Stimulated activated CD8-positive, alpha-beta memory T cell treated with anti-CD3 and anti-CD28 coated beads, Interleukin-15, amount 100 ng/mL, for 1 hour (primary cell): Measurements from ENCODE around the gene AKAP6.
"Not testable (repeated sequence)": the region's sequence is repeated elsewhere in the genome, so short reads cannot be mapped to it uniquely, and the experiment has no call there.

ENCODE experiments used
- DNase-seq: peaks from one replicate; pipeline ENCODE4 v3.0.0-alpha.2; 2020; ENCODE audit warnings: low read depth

The AKAP6 gene

GRCh38 chr14:32756775-32757174 is 427.7 kb downstream of the AKAP6 start:
- DNase-seq: no peak

GRCh38 chr14:32757568-32757967 is 428.5 kb downstream of the AKAP6 start:
- DNase-seq: no peak

- DNase-seq: no peak
These were observed 432.4 kb downstream of the AKAP6 start for GRCh38 chr14:32761381-32761968.

DNA sequence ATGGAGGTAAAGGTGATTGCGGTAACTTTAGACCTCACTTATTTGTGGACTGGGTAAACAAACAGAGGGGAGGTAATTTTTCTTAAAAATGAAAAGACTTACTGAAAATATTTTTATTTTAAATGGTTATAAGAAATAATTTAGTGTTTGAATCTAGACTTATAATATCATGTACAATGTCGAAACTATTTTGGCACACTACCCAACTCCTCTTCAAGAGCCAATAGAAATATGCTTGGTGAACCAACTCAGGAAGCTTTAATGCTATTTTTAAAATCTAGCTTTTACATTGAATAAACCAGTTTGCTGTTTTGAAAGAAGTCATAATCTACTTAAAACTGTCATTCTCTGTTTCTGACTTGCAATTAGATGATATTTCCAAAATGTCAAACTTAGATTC is 433.8 kb downstream of the AKAP6 start:
- DNase-seq: no peak

DNA sequence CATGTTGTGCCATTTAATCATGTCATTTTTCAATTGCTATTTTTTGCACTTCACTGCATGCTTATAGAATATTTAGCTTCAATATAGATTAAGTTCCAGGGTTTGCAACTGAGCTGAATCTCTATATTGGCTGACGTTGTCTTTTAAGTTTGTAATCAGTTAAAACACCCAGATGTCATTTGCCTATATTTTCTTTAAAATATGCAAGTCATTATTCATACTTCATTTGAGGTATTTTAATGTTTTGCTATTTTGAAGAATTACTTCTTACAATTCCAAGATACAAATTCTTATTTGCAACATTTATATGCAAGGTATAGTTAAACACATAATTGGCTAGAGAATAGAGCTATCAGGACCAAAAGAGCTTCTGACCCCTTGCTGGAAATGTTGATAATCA is 434.6 kb downstream of the AKAP6 start:
- no peak for DNase-seq

DNA sequence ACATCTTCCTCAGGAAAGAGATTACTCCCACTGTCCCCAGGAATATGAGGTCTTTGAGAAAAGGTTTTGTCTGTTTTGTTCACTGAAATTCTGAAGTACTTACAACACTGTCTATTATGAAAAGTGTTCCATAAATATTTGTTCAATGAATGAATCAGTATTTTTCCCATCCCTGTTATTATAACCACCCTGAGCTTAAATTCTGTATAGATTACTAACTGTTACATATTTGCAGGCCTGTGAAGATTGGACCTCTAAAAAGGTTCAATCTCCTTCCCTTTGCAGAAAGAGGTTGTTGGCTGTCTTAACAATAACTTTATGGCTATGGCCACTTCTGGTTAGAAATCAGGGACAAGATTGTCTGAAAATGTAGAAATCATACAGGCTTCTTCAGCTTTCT is 435.0 kb downstream of the AKAP6 start:
- DNase-seq: no peak

GRCh38 chr14:32770422-32770821 is 441.3 kb downstream of the AKAP6 start:
- DNase-seq: no peak

DNA sequence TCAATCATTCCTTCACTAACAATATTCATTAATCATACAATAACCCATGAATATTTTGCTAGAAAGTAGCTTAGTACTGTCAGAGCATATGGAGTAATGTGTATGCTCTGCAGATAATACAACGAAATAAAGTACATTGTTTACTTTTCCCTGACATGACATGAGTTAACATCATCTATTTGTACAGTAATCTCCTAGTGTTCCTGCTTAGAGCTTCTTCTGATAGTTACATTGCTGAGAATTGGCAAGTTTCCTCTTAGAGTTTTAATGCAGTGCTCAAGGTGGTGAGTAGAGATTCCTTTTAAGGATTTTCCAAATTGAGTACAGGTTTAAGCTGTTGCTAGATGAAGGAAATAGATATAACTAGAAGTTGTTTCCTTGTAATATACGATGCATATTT is 445.1 kb downstream of the AKAP6 start:
- no peak for DNase-seq

DNA sequence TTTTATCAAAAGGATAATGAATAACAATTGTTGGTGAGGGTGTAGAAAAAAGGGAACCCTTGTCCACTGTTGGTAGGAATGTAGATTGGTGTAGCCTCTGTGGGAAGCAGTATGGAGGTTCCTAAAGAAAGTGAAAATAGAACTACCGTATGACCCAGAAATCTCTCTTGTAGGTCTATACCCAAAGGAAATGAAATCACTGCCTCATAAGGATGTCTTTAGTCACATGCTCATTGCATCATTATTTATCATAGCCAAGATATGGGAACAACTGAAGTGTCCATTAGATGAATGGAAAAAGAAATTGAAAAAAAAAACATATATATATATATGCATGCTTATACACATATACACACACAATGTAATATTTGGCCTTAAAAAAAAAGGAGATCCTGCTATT is 450.7 kb downstream of the AKAP6 start:
- no peak for DNase-seq

DNA sequence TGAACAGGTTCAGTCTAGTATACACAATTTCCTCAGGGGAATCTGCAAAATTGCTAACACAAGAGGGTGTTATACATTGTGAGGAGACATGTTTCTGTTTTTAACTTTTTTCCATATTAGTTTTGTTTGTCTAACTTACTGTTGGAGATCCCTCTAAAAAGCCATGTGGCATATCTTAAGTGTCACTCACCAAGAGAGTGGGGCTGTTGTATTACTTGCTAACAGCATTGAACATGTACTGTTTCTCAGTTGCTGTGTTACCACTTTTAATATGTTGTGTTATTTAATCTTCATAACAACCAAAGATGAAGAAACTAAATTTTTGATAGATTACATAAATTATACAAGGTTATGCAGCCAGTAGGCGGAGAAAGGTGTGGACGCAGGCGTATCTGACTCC is 455.3 kb downstream of the AKAP6 start:
- DNase-seq: no peak

- DNase-seq: no peak
These were observed 456.5 kb downstream of the AKAP6 start for GRCh38 chr14:32785585-32785984.

DNA sequence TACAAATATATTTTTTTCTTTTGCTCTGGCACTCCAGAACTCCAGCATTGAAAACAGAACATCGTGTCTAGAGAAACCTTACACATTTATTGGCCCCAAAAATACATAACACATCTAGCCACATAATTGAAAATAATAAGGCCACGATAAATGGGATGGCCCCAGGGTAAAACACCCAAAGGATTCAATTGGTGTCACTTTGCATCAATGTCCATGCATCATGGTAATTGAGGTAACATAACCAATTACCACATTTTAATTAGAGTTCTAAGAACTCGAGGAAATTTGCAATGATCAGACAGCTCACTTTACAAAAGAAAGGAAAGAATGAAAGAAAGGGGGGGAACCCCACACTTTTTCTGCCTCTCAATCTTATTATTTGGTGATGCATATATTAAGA is 457.8 kb downstream of the AKAP6 start:
- no peak for DNase-seq

- not testable (repeated sequence) for DNase-seq
These were observed 463.9 kb downstream of the AKAP6 start for GRCh38 chr14:32793033-32793432.

GRCh38 chr14:32800320-32800719 is 471.2 kb downstream of the AKAP6 start:
- no peak for DNase-seq

GRCh38 chr14:32802295-32802694 is 473.2 kb downstream of the AKAP6 start:
- no peak for DNase-seq

- no peak for DNase-seq
These were observed 476.9 kb downstream of the AKAP6 start for GRCh38 chr14:32805979-32806378.

GRCh38 chr14:32808644-32809043 is 479.5 kb downstream of the AKAP6 start:
- DNase-seq: no peak

DNA sequence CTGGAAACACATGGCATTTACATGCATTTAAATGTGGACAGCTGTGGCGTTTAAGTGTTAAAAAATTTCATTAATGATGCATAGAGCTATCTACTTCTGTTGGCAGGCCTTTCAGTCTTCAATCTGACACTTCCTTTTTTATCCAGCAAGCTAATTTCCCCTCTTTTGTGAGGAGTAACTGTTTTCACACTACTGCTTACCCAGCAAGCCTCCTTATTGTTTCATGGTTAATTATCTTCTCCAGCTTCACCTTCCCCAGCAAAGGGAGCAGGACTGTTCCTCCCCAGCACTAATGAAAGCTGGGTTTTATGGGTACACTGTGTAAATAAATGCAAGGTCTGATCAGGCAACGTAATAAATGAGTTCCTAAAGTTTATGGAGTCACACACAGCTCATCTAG is 480.2 kb downstream of the AKAP6 start:
- no peak for DNase-seq

GRCh38 chr14:32813401-32813800 is 484.3 kb downstream of the AKAP6 start:
- DNase-seq: no peak

- no peak for DNase-seq
These were observed 485.6 kb downstream of the AKAP6 start for GRCh38 chr14:32814721-32815120.

DNA sequence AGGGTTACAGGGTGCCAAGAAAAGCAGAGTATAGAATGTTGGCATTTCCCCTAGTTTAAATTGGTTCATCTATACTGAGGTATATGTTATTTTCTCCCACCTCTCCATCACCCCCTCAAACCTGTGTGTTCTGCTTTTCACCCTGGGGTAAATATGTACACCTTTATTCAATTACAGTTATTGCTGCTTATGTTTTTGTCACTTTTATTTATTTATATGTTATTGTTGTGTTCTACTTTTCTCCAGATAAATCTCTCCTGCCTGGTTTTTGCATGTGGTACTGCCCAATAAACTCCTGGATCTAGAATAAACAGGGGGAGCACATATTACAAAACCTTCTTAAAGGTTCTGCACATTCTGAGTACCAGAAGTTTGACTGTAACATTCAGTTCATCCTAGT is 487.5 kb downstream of the AKAP6 start:
- no peak for DNase-seq

DNA sequence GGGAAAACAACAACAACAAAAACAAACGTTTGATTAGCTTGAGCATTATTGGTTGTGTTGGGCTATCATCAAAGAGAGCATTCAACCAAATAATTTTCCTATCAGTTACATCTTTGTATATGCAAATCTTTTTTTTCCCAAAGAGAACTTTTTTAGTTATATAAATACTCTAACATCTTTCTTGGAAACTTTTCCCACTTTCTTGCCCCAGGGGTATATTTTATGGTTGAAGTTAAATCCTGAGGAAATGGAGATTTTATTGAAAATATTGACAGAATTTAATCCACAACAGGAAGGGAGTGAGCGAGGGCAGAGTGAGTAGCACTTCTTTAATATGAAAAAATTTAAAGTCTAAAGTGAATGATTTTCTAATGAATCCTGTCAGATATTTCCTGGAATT is 488.7 kb downstream of the AKAP6 start:
- DNase-seq: no peak

DNA sequence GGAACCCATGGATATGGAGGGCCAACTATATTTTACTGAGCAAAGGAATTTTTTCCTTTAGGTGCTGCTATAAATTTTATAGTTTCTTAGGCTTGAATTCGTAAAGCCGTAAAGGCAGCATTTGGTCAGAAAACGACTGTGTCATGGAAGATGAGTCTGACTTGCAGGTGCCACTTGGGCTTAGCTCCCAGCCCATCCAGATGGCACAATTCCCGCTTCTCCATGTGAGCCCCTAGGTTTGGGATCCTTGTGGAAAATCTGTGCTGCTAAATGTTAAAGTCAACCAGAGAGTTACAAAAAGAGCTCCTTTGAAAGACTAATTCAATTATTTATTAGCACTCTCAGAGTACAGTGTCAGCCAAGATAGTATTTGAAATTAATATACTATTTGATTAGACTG is 489.5 kb downstream of the AKAP6 start:
- no peak for DNase-seq

GRCh38 chr14:32820181-32820580 is 491.1 kb downstream of the AKAP6 start:
- no peak for DNase-seq

DNA sequence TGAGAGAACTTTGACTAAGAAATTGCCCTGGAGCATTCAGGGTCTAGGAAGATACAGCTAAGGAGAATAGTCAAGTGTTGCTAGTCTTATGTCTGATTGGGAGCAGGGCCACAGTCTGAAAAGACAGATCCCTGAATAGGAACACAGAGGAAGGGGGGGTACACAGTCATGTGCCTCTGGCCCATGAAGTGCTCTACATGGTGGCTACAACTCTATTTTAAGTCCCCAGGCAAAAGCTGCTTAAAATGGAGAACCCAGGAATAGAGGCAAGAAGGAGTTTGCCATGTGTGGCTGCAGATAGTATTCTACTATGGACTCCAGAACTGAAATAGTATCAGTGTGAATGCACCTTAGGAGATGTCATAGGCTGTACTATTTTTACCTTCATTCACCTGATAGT is 491.6 kb downstream of the AKAP6 start:
- DNase-seq: no peak
